GM21528 (cell line): ENCODE data around the gene DUSP10.

Source experiments
- ATAC-seq: cut with Tn5 transposase; IDR thresholded peaks from one replicate; pipeline ENCODE4 v1.9.1; 2021; ENCODE audit warnings: mild to moderate bottlenecking, moderate library complexity; ENCODE audit not compliant: unreplicated experiment, low FRiP score

DUSP10 gene

GRCh38 chr1:221735999-221736398, 5.9 kb downstream of the DUSP10 start:
- ATAC-seq: no peak

- no peak for ATAC-seq
Measured at GRCh38 chr1:221734187-221734586, 7.7 kb downstream of the DUSP10 start.

- no peak for ATAC-seq
Measured at GRCh38 chr1:221732052-221732451, 9.8 kb downstream of the DUSP10 start.

GRCh38 chr1:221729771-221730330, 12.0 kb downstream of the DUSP10 start:
- no peak for ATAC-seq

GRCh38 chr1:221728037-221728505, 13.8 kb downstream of the DUSP10 start:
- ATAC-seq: no peak

GRCh38 chr1:221727146-221728036, 14.5 kb downstream of the DUSP10 start:
- no peak for ATAC-seq

- ATAC-seq: peak; percentile 67
Measured at GRCh38 chr1:221725735-221726672, 15.9 kb downstream of the DUSP10 start.

- no peak for ATAC-seq
Measured at GRCh38 chr1:221724931-221725605, 16.8 kb downstream of the DUSP10 start.

GRCh38 chr1:221723848-221724236, 18.0 kb downstream of the DUSP10 start:
- ATAC-seq: no peak

GRCh38 chr1:221723018-221723847, 18.7 kb downstream of the DUSP10 start:
- ATAC-seq: no peak

- ATAC-seq: no peak
Measured at GRCh38 chr1:221722254-221723017, 19.5 kb downstream of the DUSP10 start.

- no peak for ATAC-seq
Measured at GRCh38 chr1:221720545-221720944, 21.3 kb downstream of the DUSP10 start.

- no peak for ATAC-seq
Measured at GRCh38 chr1:221719987-221720386, 21.9 kb downstream of the DUSP10 start.

GRCh38 chr1:221719278-221719597, 22.7 kb downstream of the DUSP10 start:
- ATAC-seq: no peak

GRCh38 chr1:221718381-221719277, 23.3 kb downstream of the DUSP10 start:
- no peak for ATAC-seq

GRCh38 chr1:221717485-221717853, 24.4 kb downstream of the DUSP10 start:
- no peak for ATAC-seq

GRCh38 chr1:221716713-221717484, 25.0 kb downstream of the DUSP10 start:
- ATAC-seq: no peak
